ENCODE results near the gene MORN5. TPM values are rescaled to one million over a fixed set of nuclear protein-coding genes. Genes with fewer than 3 reads are reported as not detected.

MORN5 gene
- total and polyA plus RNA-seq, 2 experiments from 2014 or later, result not detected

GRCh38 chr9:122155796-122156195 is 3.9 kb upstream of the MORN5 start:
- no peak overlapping the region for H2AFZ ChIP-seq
- H3K4me2 ChIP-seq (ENCODE audit: unreplicated experiment), result no peak overlapping the region
- no peaks in the 10 kb centered on the region for H3K36me3 ChIP-seq (ENCODE audit: low read depth)
- H3K9me3 ChIP-seq (ENCODE audit: low read depth), result no peaks in the 10 kb centered on the region
- TF ChIP-seq EZH2 (IDR thresholded peaks at IDR 0.05; ENCODE audit: insufficient read depth, poor library complexity, severe bottlenecking) (no peak), EZH2phosphoT487 (IDR thresholded peaks at IDR 0.05; ENCODE audit: insufficient read depth, low read depth) (no peak)
- no peaks in the 10 kb centered on the region for H3K27me3 ChIP-seq (replicated peaks; ENCODE audit: insufficient read depth)
- H4K20me1 ChIP-seq (ENCODE audit: insufficient read depth), result no peaks in the 10 kb centered on the region
- in situ Hi-C loops (cut with MboI), result no loop called here
- no peaks in the 10 kb centered on the region for H3F3A ChIP-seq (ENCODE audit: insufficient read depth)
- peaks cover 86% of the 10 kb centered on the region for H3K79me2 ChIP-seq (ENCODE audit: insufficient read depth)
- 99% methylated on average over 4 of the region's 4 CpGs for WGBS, 2 experiments (ENCODE audit: low coverage in 1 of 2, low lambda C conversion rate in 2 of 2, missing lambda C conversion rate in 2 of 2)
- no peak overlapping the region for H3K9ac ChIP-seq
- no peak overlapping the region for H3K27ac ChIP-seq
- H3K4me1 ChIP-seq (ENCODE audit: insufficient read depth), result peaks cover 3% of the 10 kb centered on the region; the same call in 1 of the 2 replicates
- no peaks in the 10 kb centered on the region for H3K9me2 ChIP-seq (ENCODE audit: insufficient read depth)
- no peak overlapping the region for H3K4me3 ChIP-seq
- DNase-seq, result peak; percentile 31

DNA sequence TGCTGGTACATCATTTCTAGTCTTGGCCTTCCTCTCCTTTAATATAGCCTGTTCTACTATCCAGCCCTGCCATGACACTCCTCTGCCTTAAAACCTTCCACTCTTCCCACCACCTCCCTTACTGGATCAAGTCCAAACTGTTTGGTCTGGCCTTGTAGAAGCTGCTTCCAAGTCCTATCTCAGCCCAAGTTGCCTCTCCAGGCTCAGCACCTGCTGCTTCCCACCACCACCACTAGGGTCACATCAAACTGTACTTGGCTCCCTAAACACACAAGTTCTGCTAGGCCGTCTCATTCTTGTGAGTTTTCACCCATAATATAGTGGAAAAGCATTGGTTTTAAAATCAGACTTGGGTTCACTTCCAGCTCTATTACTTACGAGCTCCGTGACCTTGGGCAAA is 1.5 kb upstream of the MORN5 start:
- TF ChIP-seq EZH2 (IDR thresholded peaks at IDR 0.05; ENCODE audit: insufficient read depth, poor library complexity, severe bottlenecking) (no peak), EZH2phosphoT487 (IDR thresholded peaks at IDR 0.05; ENCODE audit: insufficient read depth, low read depth) (no peak)

DNA sequence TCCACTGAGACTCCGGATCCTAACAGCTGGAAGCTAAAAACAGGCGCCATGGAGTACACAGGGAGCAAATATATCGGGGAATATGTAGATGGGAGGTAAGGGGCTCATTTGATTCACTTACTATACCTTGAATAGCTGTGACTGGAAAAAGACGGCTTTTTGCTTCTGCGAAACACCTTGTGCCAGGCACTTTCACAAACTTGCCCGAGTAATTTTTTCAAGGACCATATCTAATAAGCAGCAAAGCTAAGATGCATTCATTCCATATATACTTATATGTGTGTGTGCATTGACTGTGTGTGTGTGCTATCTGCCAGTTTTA is 178 bp downstream of the MORN5 start:
- no peaks in the 10 kb centered on the region for H3F3A ChIP-seq (ENCODE audit: insufficient read depth)
- no peak overlapping the region for H3K27ac ChIP-seq
- in situ Hi-C loops (cut with MboI), result no loop called here
- H2AFZ ChIP-seq, result peak overlapping the region; percentile 93
- peaks cover 3% of the 10 kb centered on the region; the same call in 1 of the 2 replicates for H3K4me1 ChIP-seq (ENCODE audit: insufficient read depth)
- peak overlapping the region; percentile 94 for H3K9ac ChIP-seq
- no peak for TF ChIP-seq EZH2 (IDR thresholded peaks at IDR 0.05; ENCODE audit: insufficient read depth, poor library complexity, severe bottlenecking)
- no peak for TF ChIP-seq EZH2phosphoT487 (IDR thresholded peaks at IDR 0.05; ENCODE audit: insufficient read depth, low read depth)
- H3K79me2 ChIP-seq (ENCODE audit: insufficient read depth), result peaks cover 47% of the 10 kb centered on the region
- H4K20me1 ChIP-seq (ENCODE audit: insufficient read depth), result no peaks in the 10 kb centered on the region
- peak overlapping the region; percentile 64 for H3K4me2 ChIP-seq (ENCODE audit: unreplicated experiment)
- no peaks in the 10 kb centered on the region for H3K9me2 ChIP-seq (ENCODE audit: insufficient read depth)
- 0 out of 2 replicates have a peak, but pooled peaks cover 7% of the 10 kb centered on the region for H3K27me3 ChIP-seq (replicated peaks; ENCODE audit: insufficient read depth)
- DNase-seq, result no peak
- no peaks in the 10 kb centered on the region for H3K36me3 ChIP-seq (ENCODE audit: low read depth)
- WGBS, 2 experiments (ENCODE audit: low coverage in 1 of 2, low lambda C conversion rate in 2 of 2, missing lambda C conversion rate in 2 of 2), result 24 to 25% methylated on average over 6 of the region's 6 CpGs
- H3K9me3 ChIP-seq (ENCODE audit: low read depth), result peaks cover 4% of the 10 kb centered on the region
- peak overlapping the region; percentile 98 for H3K4me3 ChIP-seq

More for the DNA sequence above, 1.5 kb upstream of the MORN5 start:
- no peaks in the 10 kb centered on the region for H3K27me3 ChIP-seq (replicated peaks; ENCODE audit: insufficient read depth)
- no peaks in the 10 kb centered on the region for H3K36me3 ChIP-seq (ENCODE audit: low read depth)
- H4K20me1 ChIP-seq (ENCODE audit: insufficient read depth), result no peaks in the 10 kb centered on the region
- no peaks in the 10 kb centered on the region for H3F3A ChIP-seq (ENCODE audit: insufficient read depth)
- WGBS, 2 experiments (ENCODE audit: low coverage in 1 of 2, low lambda C conversion rate in 2 of 2, missing lambda C conversion rate in 2 of 2), result 80 to 84% methylated on average over 3 of the region's 3 CpGs
- H3K9me3 ChIP-seq (ENCODE audit: low read depth), result peaks cover 4% of the 10 kb centered on the region
- H3K4me1 ChIP-seq (ENCODE audit: insufficient read depth), result peaks cover 3% of the 10 kb centered on the region; the same call in 1 of the 2 replicates
- in situ Hi-C loops (cut with MboI), result no loop called here
- H3K4me2 ChIP-seq (ENCODE audit: unreplicated experiment), result peak overlapping the region; percentile 83
- 0 out of 2 replicates have a peak overlapping the region, but pooled peaks have one; percentile 4 for H3K4me3 ChIP-seq
- DNase-seq, result peak; percentile 64
- H3K9me2 ChIP-seq (ENCODE audit: insufficient read depth), result no peaks in the 10 kb centered on the region
- H2AFZ ChIP-seq, result no peak overlapping the region
- H3K9ac ChIP-seq, result no peak overlapping the region
- peaks cover 64% of the 10 kb centered on the region for H3K79me2 ChIP-seq (ENCODE audit: insufficient read depth)
- no peak overlapping the region for H3K27ac ChIP-seq

DNA sequence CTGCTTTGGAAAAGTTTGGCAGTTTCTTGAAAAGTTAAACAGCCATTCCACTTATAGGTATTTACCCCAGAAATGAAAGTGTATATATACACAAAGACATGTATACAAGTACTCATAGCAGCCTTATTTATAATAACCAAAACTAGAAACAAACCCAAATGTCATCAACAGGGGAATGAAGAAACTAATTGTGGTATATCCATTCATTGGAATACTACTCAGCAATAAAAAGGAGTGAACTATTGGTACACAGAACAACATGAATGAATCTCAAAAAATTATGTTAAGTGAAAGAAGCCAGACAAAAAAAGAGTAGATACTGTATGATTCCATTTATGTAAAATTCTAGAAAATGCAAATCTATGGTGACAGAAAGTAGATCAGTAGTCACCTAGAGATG is 2.7 kb downstream of the MORN5 start:
- H3K4me1 ChIP-seq (ENCODE audit: insufficient read depth), result peaks cover 3% of the 10 kb centered on the region; the same call in 1 of the 2 replicates
- H3K9me3 ChIP-seq (ENCODE audit: low read depth), result peaks cover 4% of the 10 kb centered on the region
- no peak overlapping the region for H3K27ac ChIP-seq
- H3K4me3 ChIP-seq, result no peak overlapping the region
- no peaks in the 10 kb centered on the region for H3K36me3 ChIP-seq (ENCODE audit: low read depth)
- H3F3A ChIP-seq (ENCODE audit: insufficient read depth), result no peaks in the 10 kb centered on the region
- TF ChIP-seq EZH2 (IDR thresholded peaks at IDR 0.05; ENCODE audit: insufficient read depth, poor library complexity, severe bottlenecking) (no peak), EZH2phosphoT487 (IDR thresholded peaks at IDR 0.05; ENCODE audit: insufficient read depth, low read depth) (no peak)
- DNase-seq, result no peak
- no peak overlapping the region for H3K9ac ChIP-seq
- H3K79me2 ChIP-seq (ENCODE audit: insufficient read depth), result peaks cover 22% of the 10 kb centered on the region
- H3K27me3 ChIP-seq (replicated peaks; ENCODE audit: insufficient read depth), result 0 out of 2 replicates have a peak, but pooled peaks cover 9% of the 10 kb centered on the region
- H3K9me2 ChIP-seq (ENCODE audit: insufficient read depth), result no peaks in the 10 kb centered on the region
- no peaks in the 10 kb centered on the region for H4K20me1 ChIP-seq (ENCODE audit: insufficient read depth)
- no peak overlapping the region for H2AFZ ChIP-seq
- in situ Hi-C loops (cut with MboI), result no loop called here
- no peak overlapping the region for H3K4me2 ChIP-seq (ENCODE audit: unreplicated experiment)

GRCh38 chr9:122164286-122164685 is 4.6 kb downstream of the MORN5 start:
- Histone ChIP-seq H2AFZ (no peak overlapping the region), H3F3A (ENCODE audit: insufficient read depth) (peaks cover 8% of the 10 kb centered on the region; the same call in 1 of the 2 replicates), H4K20me1 (ENCODE audit: insufficient read depth) (no peaks in the 10 kb centered on the region), H3K27ac (no peak overlapping the region), H3K36me3 (ENCODE audit: low read depth) (no peaks in the 10 kb centered on the region), H3K4me1 (ENCODE audit: insufficient read depth) (peaks cover 9% of the 10 kb centered on the region), H3K9ac (no peak overlapping the region), H3K9me2 (ENCODE audit: insufficient read depth) (no peaks in the 10 kb centered on the region), H3K4me2 (ENCODE audit: unreplicated experiment) (no peak overlapping the region), H3K9me3 (ENCODE audit: low read depth) (peaks cover 4% of the 10 kb centered on the region), H3K4me3 (no peak overlapping the region), H3K79me2 (ENCODE audit: insufficient read depth) (peaks cover 3% of the 10 kb centered on the region), H3K27me3 (replicated peaks; ENCODE audit: insufficient read depth) (0 out of 2 replicates have a peak, but pooled peaks cover 9% of the 10 kb centered on the region)
- no peak for DNase-seq
- in situ Hi-C loops (cut with MboI), result no loop called here
- 7 to 12% methylated on average over 2 of the region's 2 CpGs for WGBS, 2 experiments (ENCODE audit: low coverage in 1 of 2, low lambda C conversion rate in 2 of 2, missing lambda C conversion rate in 2 of 2)
- TF ChIP-seq EZH2 (IDR thresholded peaks at IDR 0.05; ENCODE audit: insufficient read depth, poor library complexity, severe bottlenecking), result no peak
- no peak for TF ChIP-seq EZH2phosphoT487 (IDR thresholded peaks at IDR 0.05; ENCODE audit: insufficient read depth, low read depth)

Measured in GM23248 (cell line).